ENCODE results near the gene RNF181.
"Not testable (repeated sequence)": the region's sequence is repeated elsewhere in the genome, so short reads cannot be mapped to it uniquely, and the experiment has no call there.

Gene RNF181

DNA sequence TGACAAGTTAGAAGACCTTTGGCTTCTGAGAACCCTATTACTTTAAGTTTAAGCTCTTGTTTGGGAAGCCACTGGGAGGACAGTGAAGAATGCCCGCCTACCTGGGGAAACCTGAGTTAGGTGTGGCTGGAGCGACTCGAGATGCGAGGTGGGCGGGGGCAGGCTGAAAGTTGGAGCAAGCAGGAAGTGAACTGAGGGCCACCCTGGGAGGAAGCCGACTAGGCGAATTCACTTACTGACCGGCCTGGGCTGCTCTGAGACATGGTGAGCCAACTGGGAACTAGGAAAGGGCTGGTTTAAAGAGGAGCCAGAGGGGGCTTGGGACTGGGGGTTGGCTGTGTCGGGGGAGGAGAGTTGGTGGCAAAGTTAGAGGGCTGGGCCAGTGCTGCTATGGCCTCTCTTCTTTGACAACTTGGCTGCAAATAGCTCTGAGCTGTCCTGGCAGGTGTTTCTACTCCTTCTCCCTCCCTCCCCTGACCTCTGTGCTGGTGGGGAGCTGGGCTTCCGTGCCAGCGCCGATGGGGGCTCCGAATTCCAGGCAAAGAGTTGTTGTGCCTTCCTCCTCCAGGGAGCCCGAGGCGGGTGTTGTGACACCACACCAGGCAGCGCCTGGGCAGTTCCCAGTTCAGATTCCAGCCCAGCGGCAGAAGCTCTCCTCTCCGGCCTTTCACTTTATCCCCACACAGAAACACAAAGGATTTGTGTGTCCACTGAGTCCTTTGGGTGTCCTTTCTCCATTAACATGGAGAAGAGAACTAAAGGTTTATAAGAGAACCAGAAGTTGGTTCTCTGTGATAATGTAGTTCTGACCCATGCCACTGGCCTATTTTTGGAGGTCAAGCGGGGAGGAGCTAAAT, 17.9 kb upstream of the RNF181 start, which contains the start of gene VAMP8:
TSS of gene VAMP8 (plus strand) at position 201 of the 857 bp plus-strand sequence. CDS start at position 262, 61 bp downstream.
- DNase-seq: peak; percentile 88

DNA sequence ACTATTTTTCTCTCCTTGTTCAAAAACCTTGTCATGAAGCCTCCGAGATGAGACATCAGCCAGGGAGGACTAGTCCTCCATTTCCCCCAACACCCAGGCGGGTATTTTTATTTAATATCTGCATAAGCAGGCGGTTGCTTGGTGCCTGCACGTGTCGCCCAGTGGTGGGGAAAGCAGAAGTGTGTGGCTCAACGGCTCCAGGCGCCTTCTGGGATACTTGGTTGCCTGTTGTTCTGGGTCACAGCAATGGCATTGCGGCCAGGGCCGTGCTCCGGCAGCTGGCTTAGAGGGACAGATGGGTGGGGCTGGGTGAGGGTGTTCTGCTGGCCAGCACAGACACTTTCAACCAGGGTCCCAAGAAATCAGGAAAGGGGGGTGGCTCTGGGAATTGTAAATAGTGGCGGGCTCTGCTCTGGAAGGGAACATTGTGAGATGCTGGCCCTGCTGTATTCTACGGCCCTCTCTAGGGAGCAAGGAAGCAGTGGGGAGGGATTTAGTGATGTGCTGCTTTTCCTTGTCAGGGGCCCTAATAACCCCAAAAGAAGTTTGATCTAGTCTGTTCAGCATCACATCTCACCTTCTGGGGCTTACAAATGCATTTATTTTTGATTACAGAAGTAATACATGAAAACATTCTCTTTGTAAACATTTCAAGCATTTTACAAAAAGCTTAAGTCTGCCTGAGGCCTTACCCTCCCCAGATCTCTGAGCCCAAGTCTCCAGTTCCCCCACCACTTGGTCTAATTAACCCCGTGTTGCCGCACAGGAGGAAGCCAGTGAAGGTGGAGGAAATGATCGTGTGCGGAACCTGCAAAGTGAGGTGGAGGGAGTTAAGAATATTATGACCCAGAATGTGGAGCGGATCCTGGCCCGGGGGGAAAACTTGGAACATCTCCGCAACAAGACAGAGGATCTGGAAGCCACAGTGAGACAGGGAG, 17.0 kb upstream of the RNF181 start:
- DNase-seq: no peak

DNA sequence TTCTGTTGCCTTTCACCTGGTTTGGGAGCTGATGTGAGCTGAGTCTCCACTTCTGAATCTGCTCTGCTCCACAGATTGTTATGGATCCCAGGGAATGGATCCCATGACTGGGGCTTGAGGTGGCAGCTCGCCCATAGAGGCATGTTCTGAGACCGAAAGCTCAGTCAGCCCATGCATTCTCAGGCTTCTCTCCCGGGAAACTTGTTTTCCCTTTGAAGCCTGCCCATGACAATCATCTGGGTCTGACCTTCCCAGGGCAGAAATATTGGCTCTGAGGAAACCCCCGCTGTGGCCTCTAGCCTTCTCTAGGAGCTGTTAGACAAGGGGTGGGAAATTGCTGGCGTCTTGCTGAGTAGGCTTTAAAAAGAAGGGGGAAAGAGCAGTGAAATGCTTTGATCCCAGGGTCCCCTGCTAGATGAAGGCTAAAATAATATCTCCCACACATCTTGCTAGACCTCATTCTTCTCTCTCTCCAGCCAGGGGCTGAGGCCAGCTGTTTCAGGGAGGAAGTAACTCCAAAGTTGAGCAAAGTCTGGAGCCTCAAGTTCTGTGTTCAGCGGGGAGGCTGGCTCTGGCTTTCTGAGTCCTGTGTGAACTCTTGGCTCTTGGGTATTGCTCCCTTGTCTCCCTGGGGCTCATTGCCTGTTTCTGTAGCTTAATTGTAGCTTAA, 16.1 kb upstream of the RNF181 start:
- no peak for DNase-seq

DNA sequence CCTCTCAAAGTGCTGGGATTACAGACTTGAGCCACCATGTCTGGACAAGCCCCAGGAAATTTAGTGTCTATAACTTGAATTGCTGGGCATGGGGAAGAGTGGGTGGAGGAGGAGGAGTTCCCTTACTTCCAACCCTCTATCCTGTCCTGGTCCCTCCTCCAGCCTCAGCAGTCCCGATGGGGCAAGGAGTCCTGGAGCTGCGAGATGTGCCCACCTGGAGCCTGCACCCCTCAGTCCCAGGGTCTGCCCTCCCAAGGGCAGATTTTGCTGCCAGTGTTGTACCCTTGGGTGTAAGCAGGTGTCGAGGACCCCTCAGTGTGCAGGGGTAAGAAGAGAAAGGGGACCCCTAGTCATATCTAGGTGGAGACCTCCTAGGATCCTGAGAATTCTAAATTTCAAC, 15.3 kb upstream of the RNF181 start:
- no peak for DNase-seq

DNA sequence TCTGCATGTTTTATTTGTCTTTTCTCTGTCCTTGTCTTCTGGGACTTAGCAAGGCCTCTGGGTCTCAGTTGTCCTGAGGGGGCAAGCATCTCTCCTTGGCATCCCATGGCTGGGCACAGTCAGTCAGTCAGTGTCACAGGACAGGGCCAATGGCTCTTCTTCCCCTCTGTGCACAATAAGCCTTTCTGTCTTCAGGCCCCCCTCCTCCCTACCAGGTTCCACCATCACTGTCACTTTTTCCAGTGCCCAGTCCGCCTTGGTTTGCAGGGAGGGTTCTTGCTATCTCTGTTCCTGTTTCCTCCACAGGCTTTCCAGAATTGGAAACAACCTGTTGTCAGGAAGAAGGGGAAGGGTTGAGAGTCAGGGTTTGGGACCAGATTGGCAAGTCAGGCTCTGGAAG, 13.1 kb upstream of the RNF181 start:
- no peak for DNase-seq

DNA sequence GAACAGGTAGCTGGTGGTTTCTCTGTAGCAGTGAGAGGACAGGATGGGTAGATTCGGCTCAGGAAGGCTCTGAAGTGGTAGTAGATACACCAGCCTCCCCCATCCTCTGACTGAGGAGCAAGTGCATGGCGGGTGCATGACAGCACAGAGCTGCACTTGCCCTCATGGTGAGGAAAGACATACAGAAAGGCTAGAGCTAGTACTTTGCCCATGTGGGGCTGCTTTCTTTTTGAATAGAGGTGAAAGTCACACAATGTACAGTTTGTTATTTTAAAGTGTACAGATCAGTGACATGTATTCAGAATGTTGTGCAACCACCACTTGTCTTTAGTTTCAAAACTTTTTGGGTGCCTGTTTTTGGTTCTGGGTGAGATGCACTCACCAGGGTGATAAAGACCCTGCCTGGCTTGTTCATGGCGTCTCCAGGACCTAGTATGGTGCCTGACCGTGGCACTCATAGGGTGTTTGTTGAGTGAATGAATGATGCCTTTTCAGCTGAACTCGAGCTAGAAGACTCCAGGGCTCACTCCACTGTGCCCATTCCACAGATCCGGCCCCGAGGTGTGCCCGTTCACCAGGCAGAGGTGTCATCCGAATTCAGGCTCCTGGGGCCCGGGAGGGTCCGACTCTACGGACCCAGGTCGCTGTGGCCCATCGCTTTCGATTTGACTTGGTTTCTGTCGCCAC, 11.7 kb upstream of the RNF181 start:
- no peak for DNase-seq

DNA sequence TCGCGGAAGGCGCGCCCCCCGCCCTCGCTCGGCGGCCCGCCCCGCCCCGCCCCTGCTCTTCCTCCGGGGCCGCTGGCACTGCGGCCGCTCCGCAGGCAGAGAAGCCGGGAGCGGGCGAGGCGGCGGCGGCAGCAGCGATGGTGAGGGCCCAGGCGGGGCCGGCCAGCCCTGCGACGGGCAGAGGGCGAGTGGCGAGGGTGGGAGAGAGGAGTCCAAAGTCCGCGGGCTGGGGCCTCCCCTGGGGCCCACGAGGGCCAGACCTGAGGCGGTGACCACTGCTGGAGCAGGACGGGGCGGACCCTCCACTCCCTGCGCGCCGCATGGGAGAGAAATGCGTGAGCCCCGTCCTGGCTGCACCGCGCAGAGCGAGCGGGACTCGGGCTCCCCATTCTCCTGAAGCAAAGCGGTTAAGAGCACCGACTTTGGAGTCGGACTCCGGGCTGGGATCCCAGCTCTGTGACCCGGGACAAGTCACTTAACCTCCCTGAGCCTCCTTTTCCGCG, 11.1 kb upstream of the RNF181 start, which contains the start of gene VAMP5:
TSS of gene VAMP5 (plus strand) at position 78 of the 503 bp plus-strand sequence. CDS start at position 138, 60 bp downstream.
- DNase-seq: peak; percentile 76

DNA sequence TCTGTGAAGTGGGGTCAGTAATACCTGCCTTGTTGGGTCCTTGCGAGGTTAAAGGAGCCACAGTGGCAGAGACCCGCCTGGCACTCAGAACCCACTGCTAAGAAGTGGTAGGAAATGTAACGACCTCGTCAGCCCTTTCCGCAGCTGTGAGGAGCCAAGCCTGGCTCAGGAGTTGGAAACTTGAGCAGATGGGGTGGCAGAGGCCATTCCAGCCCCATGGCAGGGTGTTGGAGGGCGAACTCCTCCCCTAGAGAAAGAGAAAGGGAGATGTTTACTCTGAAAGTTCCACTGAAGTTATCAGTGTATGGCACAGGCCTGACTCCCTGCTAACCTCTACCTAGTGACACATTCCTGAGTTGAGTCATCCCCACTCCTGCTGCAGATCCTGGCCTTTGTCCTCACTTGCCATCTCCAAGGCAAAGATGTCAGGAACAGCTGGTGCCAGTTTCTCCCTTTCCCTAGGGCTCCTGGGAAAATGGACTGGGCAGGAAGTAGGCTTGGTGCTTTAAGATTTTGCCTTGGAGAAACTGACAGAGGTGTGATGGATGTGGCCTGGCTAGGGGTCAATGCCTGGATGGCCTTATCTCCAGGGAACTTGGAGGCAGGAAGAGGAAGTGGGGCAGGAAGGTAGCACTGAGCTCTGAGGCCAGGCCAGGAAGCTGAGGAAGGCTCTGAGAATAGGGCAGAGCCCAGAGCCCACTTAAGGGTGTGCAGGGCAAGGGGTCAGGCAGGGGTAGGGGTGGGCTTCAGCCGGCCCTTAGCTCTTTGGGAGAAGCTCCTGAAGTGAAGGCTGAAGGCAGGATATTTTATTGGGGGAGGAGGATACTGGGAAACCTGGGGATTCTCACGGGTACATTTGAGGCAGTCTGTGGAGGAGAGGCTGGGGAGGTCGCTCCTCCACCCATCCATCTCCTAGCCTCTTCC, 10.4 kb upstream of the RNF181 start:
- DNase-seq: no peak

DNA sequence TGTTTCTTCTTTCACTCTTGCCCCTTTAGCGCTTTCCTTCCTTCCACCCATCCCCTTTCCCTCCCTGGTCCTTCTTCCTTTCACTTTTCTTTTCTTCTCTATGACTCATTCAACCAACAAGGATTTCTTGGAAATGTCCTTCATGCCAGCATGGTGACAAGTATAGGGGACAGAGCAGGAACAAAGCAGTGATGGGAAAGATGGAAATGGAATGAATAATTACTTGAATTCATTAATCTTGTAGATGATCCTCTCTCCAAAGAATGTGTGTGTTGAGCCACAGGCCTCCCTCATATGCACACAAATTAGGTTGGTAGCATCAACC, 9.8 kb upstream of the RNF181 start:
- no peak for DNase-seq

DNA sequence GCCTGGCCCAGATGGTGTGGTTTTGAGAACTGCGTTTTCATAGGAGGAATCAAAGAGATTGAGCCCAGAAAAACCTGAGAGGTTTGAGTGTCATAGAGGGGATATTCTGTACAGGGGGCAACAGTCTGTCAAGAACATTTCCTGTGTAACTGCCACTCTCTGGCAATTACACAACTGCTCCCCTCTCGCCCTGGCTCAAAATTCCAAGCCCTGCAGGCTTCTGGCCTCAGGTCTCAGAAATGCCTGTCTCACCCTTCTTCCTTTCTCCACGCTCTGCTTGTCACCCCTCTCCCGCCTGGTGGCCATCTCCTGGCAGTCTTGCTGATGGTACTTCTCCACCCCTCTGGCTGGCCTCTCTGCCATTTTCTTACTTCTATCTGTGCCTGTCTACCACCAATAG, 7.3 kb upstream of the RNF181 start:
- DNase-seq: no peak

DNA sequence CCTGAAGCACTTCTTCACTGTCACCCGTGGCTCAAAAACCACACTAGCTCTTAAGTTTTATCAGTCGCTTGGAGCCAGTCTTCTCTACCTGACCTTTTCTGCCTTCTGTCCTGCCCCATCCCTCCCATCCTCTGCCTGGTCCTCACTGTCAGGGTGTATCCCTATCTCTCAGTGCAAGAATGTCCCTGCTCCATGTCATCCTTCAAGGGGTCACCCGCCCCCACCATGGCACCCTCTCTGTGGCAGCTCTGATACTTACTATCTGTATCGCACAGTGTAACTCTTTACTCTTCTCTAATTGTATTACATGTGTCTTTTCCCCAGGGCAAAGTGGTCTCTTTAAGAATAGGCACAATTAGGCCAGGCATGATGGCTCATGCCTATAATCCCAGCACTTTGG, 6.9 kb upstream of the RNF181 start:
- DNase-seq: no peak

DNA sequence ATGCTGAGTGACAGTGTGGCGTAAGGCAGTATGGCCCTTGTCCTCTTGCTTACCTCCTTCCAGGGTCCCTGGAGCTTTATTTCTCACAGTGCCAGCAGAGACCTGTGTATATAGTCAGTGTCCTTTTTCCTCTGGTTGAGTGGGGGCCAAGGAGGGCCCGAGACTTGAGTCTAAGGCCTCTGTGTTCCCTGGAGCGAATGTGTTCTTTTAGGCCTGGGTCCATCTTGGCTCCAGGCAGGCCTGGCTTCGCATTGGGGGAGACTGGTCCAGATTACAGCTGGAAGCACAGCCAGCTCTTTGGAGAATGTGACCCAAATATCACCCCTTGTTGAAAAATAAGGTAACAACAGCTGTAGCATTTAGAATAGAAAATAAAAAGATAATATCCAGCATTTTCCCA, 6.4 kb upstream of the RNF181 start:
- no peak for DNase-seq

DNA sequence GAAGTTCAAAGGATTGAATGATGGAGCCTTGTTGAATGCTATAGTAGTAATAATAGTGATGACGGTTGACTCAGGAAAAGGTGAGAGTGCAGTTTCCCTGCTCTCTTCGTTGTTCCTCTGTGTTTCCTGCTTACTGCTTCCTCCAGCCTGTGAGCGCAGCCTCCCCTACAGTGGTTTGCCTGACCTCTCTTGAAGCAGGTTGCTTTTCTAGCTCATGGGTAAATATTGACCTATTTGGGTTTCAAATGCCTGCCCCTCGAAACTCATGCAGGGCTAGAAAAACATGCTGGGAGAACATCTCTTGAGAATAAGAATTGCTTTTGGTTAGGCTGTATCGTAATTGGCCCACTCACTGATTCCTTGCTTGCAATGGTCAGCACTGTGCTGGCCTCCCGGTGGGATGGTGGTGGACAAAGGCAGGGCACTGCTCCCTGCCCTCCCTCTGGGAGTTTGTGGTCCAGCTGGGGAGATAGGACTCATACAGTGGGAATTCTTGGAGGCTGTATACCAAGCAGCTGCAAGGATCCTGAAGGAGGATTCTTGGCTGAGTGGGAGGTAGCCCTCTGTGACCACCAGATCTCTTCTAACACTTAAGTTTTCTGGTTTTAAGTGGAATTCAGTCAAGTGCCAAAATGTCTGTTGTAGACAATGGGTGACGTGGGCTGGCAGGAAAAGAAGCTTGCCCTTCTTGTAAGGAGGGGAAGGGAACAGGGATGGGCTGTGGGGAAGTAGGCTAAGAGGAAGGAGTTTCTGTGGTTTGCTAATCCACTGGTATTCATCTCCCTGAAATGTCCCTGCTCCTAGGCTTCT, 5.4 kb upstream of the RNF181 start:
- DNase-seq: no peak

DNA sequence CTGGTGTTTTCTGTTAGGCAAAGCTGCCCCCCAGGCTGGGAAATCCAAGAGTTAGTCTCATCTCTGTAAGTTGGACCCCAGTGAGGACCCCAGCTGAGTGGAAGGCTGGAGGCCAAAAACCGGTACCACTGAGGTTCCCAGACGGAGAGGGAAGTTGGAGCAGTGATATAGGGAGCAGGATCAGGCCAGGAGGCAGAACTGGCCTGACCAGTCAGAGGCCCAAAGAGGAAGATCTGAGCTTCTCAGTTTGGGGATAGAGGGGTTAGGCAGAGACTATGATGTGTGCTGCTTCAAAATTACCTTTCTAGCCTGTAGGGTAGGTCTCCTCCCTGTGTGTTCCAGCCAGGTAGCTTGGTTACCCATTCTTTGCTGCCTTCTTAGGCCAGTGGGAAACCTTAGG, 4.6 kb upstream of the RNF181 start:
- no peak for DNase-seq

DNA sequence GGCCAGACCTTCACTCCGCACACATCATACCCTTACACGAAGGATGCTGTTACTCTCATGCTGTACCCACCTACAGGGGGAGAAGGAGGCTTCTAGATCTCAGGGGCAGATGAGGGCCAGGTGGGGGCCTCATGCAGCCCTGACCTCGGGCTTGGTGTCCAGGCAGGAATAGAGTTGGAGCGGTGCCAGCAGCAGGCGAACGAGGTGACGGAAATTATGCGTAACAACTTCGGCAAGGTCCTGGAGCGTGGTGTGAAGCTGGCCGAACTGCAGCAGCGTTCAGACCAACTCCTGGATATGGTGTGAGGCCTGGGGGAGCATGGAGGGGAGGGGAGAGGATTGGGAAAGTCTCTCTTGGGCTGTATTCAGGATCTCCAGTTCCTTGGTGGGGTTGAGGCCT, 4.0 kb upstream of the RNF181 start:
- DNase-seq: no peak

DNA sequence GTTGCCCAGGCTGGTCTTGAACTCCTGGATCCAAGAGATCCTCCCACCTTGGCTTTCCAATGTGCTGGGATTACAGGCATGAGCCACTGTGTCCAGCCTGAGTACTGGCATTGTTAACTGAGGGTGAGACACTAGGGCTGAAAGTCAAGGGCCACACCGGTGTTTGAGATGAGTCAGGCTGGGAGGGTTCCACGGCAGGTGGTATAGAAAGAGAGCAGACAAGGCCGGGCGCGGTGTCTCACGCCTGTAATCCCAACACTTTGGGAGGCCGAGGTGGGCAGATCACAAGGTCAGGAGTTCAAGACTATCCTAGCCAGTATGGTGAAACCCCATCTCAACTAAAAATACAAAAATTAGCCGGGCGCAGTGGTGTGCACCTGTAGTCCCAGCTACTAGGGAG, 3.2 kb upstream of the RNF181 start:
- DNase-seq: not testable (repeated sequence)

DNA sequence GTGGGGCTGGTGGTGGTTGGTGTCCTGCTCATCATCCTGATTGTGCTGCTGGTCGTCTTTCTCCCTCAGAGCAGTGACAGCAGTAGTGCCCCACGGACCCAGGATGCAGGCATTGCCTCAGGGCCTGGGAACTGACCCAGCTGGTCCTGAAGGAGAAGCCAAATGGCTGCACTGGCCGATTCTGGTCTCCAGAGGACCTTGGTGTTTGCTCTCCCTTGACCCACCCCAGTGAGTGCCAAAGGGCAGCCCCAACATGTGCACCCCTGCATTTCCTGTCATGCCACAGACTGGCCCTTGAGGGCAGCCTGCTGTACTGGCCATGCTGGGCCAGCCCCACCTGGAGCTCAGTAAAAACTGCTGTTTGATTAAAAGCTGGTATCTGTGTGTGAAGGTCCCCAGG, 2.5 kb upstream of the RNF181 start:
- DNase-seq: no peak

DNA sequence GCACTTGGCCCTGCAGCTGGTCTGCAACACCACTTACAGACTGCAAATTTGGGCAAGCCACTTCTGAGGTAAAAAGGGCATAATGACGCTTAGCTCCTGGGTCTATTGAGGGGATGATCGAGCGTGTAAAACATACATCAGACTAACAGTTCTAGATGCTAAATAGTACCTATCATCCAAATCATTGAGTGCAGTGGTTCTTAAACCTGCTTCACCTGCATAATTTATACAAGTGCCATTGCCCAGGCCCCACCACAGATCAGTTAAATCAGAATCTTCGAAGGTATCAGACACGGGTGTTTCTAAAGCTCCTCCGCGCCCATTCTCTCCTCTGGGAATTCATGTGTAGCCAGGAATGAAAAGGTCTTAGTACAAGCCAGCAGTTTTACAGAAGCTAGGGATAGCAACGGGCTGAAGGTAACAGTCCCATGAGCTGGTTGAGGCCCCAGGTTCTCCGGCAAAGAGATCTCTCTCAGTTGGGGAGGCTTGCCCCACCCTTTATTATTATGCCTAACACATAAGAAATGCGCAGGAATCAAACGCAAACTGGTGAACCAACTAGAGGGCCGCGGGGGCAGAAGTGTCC, 737 bp upstream of the RNF181 start:
- no peak for DNase-seq

DNA sequence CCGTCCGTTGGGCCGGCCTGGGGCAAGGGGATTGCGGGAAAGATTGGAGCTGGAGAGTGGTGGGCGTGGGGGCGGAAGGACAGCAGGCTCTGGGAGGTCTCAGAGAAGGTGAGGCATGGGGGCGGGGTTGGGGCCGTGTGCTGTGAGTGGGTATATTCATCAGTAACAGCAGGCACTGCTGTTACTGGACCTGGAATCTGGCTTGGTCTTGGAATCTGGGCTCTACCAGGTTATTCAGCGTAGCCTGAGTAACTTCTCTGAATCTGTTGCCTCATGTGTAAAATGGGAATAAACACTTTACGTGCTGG, 435 bp downstream of the RNF181 start:
- DNase-seq: no peak

DNA sequence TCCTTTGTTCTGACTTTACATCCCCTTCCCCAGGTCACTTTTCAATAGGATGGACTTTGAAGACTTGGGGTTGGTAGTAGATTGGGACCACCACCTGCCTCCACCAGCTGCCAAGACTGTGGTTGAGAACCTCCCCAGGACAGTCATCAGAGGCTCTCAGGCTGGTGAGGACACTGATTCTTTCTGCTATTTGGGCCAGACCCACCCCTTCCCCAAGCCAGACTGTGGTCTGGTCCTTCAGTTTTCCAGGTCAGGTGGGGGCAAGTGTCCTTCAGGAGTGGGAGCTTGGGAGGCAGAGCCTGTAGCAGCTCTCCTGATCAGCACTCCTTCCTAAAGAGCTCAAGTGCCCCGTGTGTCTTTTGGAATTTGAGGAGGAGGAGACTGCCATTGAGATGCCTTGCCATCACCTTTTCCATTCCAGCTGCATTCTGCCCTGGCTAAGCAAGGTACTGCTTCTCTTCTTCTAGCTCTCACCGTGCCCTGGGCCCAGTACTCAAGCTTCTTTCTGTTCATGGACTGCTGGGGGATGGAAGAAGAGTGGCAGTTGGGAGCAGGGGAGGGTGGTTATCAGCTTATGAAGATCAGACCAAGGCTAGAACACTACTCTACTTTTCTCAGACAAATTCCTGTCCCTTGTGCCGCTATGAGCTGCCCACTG, 1.1 kb downstream of the RNF181 start:
- no peak for DNase-seq

Measured in activated effector memory CD4-positive, alpha-beta T cell treated with anti-CD3 and anti-CD28 coated beads, Interleukin-2, amount 50 U/mL, for 16 hours (primary cell).